GM23338 (cell line): ENCODE data around the gene IMMP2L. TPM values are rescaled to one million over a fixed set of nuclear protein-coding genes. Genes with fewer than 3 reads are reported as not detected.

Experiments
- ATAC-seq: fragments of 200-7000 bp; cut with Tn5 transposase; 3 replicates; pipeline ENCODE4 v1.9.1; 2020
- DNase-seq: peaks from one replicate; pipeline ENCODE4 v3.0.0-alpha.2; 2015; ENCODE audit warnings: low spot score
- H2AFZ ChIP-seq: fragments of 200-600 bp; sonication (generic); 2 replicates; pipeline ENCODE4 v1.8.0; 2016; ENCODE audit warnings: antibody characterized with exemption, mild to moderate bottlenecking, moderate library complexity
- H3F3A ChIP-seq: fragments of 200-600 bp; sonication (generic); replicated peaks from 2 replicates; pipeline ENCODE4 v1.8.0; 2017; ENCODE audit warnings: antibody characterized with exemption, mixed run types, low read depth
- H3K27ac ChIP-seq: fragments of 200-600 bp; sonication (generic); 2 replicates; pipeline ENCODE4 v1.6.1; 2016; ENCODE audit warnings: low read depth
- H3K27me3 ChIP-seq: fragments of 200-600 bp; sonication (generic); 2 replicates; pipeline ENCODE4 v1.8.0; 2016; ENCODE audit warnings: mild to moderate bottlenecking, mixed run types, moderate library complexity; ENCODE audit not compliant: insufficient read depth
- H3K36me3 ChIP-seq: fragments of 200-600 bp; sonication (generic); 2 replicates; pipeline ENCODE4 v1.8.0; 2016; ENCODE audit warnings: mild to moderate bottlenecking; ENCODE audit not compliant: insufficient read depth
- H3K4me1 ChIP-seq: fragments of 200-600 bp; sonication (generic); 2 replicates; pipeline ENCODE4 v1.8.0; 2016; ENCODE audit warnings: mild to moderate bottlenecking, moderate library complexity; ENCODE audit not compliant: insufficient read depth
- H3K4me2 ChIP-seq: fragments of 200-600 bp; sonication (generic); 2 replicates; pipeline ENCODE4 v1.7.1; 2017; ENCODE audit warnings: mixed run types
- H3K4me3 ChIP-seq: fragments of 200-600 bp; sonication (generic); 2 replicates; pipeline ENCODE4 v1.6.1; 2016; ENCODE audit warnings: mixed run types
- H3K79me2 ChIP-seq: fragments of 200-600 bp; sonication (generic); replicated peaks from 2 replicates; pipeline ENCODE4 v1.8.0; 2017; ENCODE audit warnings: mild to moderate bottlenecking; ENCODE audit not compliant: insufficient read depth
- H3K9me2 ChIP-seq: fragments of 200-600 bp; sonication (generic); 2 replicates; pipeline ENCODE4 v1.8.0; 2017; ENCODE audit not compliant: insufficient read depth
- H4K20me1 ChIP-seq: fragments of 200-600 bp; sonication (generic); replicated peaks from 2 replicates; pipeline ENCODE4 v1.8.0; 2017; ENCODE audit warnings: mild to moderate bottlenecking; ENCODE audit not compliant: insufficient read depth
- H3K27ac Mint-ChIP-seq: 2 replicates; pipeline ENCODE4 v1.8.0; 2020; ENCODE audit warnings: inconsistent platforms, mild to moderate bottlenecking, moderate library complexity, mixed read lengths
- H3K27me3 Mint-ChIP-seq: 3 replicates; pipeline ENCODE4 v1.8.0; 2022; ENCODE audit warnings: low read depth, mild to moderate bottlenecking, moderate library complexity, mixed read lengths, inconsistent platforms; ENCODE audit not compliant: insufficient read depth, poor library complexity
- H3K36me3 Mint-ChIP-seq: 3 replicates; pipeline ENCODE4 v1.8.0; 2021; ENCODE audit warnings: low read depth, mild to moderate bottlenecking, inconsistent platforms, moderate library complexity, mixed read lengths
- H3K4me1 Mint-ChIP-seq: 3 replicates; pipeline ENCODE4 v1.8.0; 2020; ENCODE audit warnings: mild to moderate bottlenecking, inconsistent platforms, mixed read lengths
- H3K4me3 Mint-ChIP-seq: 3 replicates; pipeline ENCODE4 v1.8.0; 2021; ENCODE audit warnings: moderate library complexity, mild to moderate bottlenecking, inconsistent platforms, mixed read lengths
- H3K9me3 Mint-ChIP-seq: 3 replicates; pipeline ENCODE4 v1.8.0; 2020; ENCODE audit warnings: moderate library complexity, mild to moderate bottlenecking, inconsistent platforms, mixed read lengths
- CREB1 ChIP-seq: fragments of 250-450 bp; sonication (Bioruptor Pico); IDR thresholded peaks from 2 replicates; pipeline ENCODE4 v1.5.0; 2020; ENCODE audit warnings: low read depth, mild to moderate bottlenecking, moderate library complexity
- CTCF ChIP-seq, 2 experiments: fragments of 200-600 bp in 1 of 2; sonication (generic) in 1 of 2; conservative IDR thresholded peaks; 2 replicates each; pipeline versions ENCODE4 v1.5.1 to v1.6.1; 2016 to 2017; ENCODE audit warnings: antibody characterized with exemption in 2 of 2, low read depth in 2 of 2, mild to moderate bottlenecking in 2 of 2, moderate library complexity in 1 of 2
- ETS1 ChIP-seq: IDR thresholded peaks from 2 replicates; pipeline ENCODE4 v1.6.1; 2016; ENCODE audit warnings: antibody characterized with exemption
- EZH2 ChIP-seq: fragments of 200-600 bp; sonication (generic); IDR thresholded peaks from one replicate; pipeline ENCODE4 v1.8.0; 2017; ENCODE audit warnings: antibody characterized with exemption, mild to moderate bottlenecking, low read depth; ENCODE audit not compliant: unreplicated experiment
- EZH2phosphoT487 ChIP-seq: fragments of 200-600 bp; sonication (generic); IDR thresholded peaks from one replicate; pipeline ENCODE4 v1.8.1; 2018; ENCODE audit warnings: antibody characterized with exemption; ENCODE audit not compliant: unreplicated experiment
- JUNB ChIP-seq: IDR thresholded peaks from one replicate; pipeline ENCODE4 v1.6.1; 2016; ENCODE audit warnings: antibody characterized with exemption; ENCODE audit not compliant: unreplicated experiment
- NANOG ChIP-seq: IDR thresholded peaks from 2 replicates; pipeline ENCODE4 v1.6.1; 2016; ENCODE audit warnings: antibody characterized with exemption, borderline replicate concordance
- POLR2AphosphoS5 ChIP-seq: IDR thresholded peaks from 2 replicates; pipeline ENCODE4 v1.6.1; 2016; ENCODE audit warnings: antibody characterized with exemption, low read depth
- REST ChIP-seq: IDR thresholded peaks from one replicate; pipeline ENCODE4 v1.6.1; 2018; ENCODE audit warnings: antibody characterized with exemption; ENCODE audit not compliant: unreplicated experiment
- STAT1 ChIP-seq: IDR thresholded peaks from one replicate; pipeline ENCODE4 v1.6.1; 2016; ENCODE audit warnings: antibody characterized with exemption; ENCODE audit not compliant: unreplicated experiment
- ZNF114 ChIP-seq: fragments of 250-450 bp; sonication (Bioruptor Pico); IDR thresholded peaks from 2 replicates; pipeline ENCODE4 v1.5.0; 2020; ENCODE audit warnings: mild to moderate bottlenecking, moderate library complexity
- ZNF331 ChIP-seq: fragments of 250-450 bp; sonication (Bioruptor Pico); IDR thresholded peaks from 2 replicates; pipeline ENCODE4 v1.5.0; 2020; ENCODE audit warnings: low read depth, mild to moderate bottlenecking, moderate library complexity
- ZNF462 ChIP-seq: fragments of 250-450 bp; sonication (Bioruptor Pico); IDR thresholded peaks from 2 replicates; pipeline ENCODE4 v1.5.0; 2020; ENCODE audit warnings: mild to moderate bottlenecking, moderate library complexity
- polyA plus RNA-seq: library from polyadenylated mRNA; unstranded; fragments of >200 nt; fragmentation: Nextera tagmentation; extraction: Ambion mirVana; gene quantifications from 2 replicates; pipeline ENCODE4 v1.2.1, GENCODE V29; 2016
- total RNA-seq: library from RNA; depleted of rRNA; stranded (reverse); fragments of >200 nt; shearing (Covaris generic); gene quantifications from 2 replicates; pipeline ENCODE4 v1.2.3, GENCODE V29; 2014

IMMP2L gene
- total and polyA plus RNA-seq, 2 experiments from 2014 or later, result 7.3 to 14.0 TPM

- TF ChIP-seq ZNF462 (no peak), CREB1 (CRISPR knock-in tag) (no peak)
These were observed 681.3 kb downstream of the IMMP2L start (continued) for GRCh38 chr7:110880971-110881370.

- Histone ChIP-seq H2AFZ (no peak overlapping the region), H3K4me1 (peaks cover 7% of the 10 kb centered on the region; the same call in 1 of the 2 replicates), H3K4me3 (no peak overlapping the region), H3K4me2 (no peak overlapping the region), H3K27ac (no peak overlapping the region), H3K36me3 (no peaks in the 10 kb centered on the region), H3K27me3 (no peaks in the 10 kb centered on the region), H3F3A (no peaks in the 10 kb centered on the region), H3K9me2 (peaks cover 12% of the 10 kb centered on the region), H3K79me2 (no peaks in the 10 kb centered on the region), H4K20me1 (no peaks in the 10 kb centered on the region)
- no peak overlapping the region for H3K4me3 Mint-ChIP-seq
- H3K36me3 Mint-ChIP-seq, result no peaks in the 10 kb centered on the region
- no peaks in the 10 kb centered on the region for H3K4me1 Mint-ChIP-seq
- H3K27ac Mint-ChIP-seq, result no peak overlapping the region
- H3K27me3 Mint-ChIP-seq, result peaks cover 2% of the 10 kb centered on the region
- ATAC-seq, result no peak
- H3K9me3 Mint-ChIP-seq, result no peaks in the 10 kb centered on the region
- no peak for DNase-seq
- no peak for TF ChIP-seq ZNF114 (CRISPR knock-in tag)
- TF ChIP-seq JUNB, result no peak
- TF ChIP-seq STAT1, result no peak
- TF ChIP-seq CREB1 (CRISPR knock-in tag), result no peak
- TF ChIP-seq POLR2AphosphoS5, result no peak
- no peak for TF ChIP-seq EZH2
- TF ChIP-seq REST, result no peak
- TF ChIP-seq EZH2phosphoT487, result no peak
- no peak for TF ChIP-seq ETS1
- TF ChIP-seq ZNF331 (CRISPR knock-in tag), result no peak
- no peak for TF ChIP-seq NANOG
- no peak for TF ChIP-seq CTCF (conservative IDR thresholded peaks at IDR 0.05; ENCODE audit: low read depth in 2 of 2)
These were observed 685.3 kb downstream of the IMMP2L start for GRCh38 chr7:110877016-110877415.
